Panc1 (cell line): ENCODE data around the gene ZDHHC11B. TPM values are rescaled to one million over a fixed set of nuclear protein-coding genes. Genes with fewer than 3 reads are reported as not detected.

Experiments used
- ATAC-seq: fragments of 200-7000 bp; cut with Tn5 transposase; 2 replicates; pipeline ENCODE4 v1.9.1; 2020; ENCODE audit warnings: mild to moderate bottlenecking, moderate library complexity
- BruUV-seq: library from RNA; stranded (reverse); fragments of 400-500 nt; replicated peaks from 2 replicates; lab custom pipeline; 2021; lab: Mats Ljungman, UMichigan
- CTCF ChIA-PET: fragments of 300-600 bp; sonication (Branson Sonifier 250); formaldehyde crosslinking; loops from one replicate; lab custom pipeline; 2022; ENCODE audit warnings: antibody characterized with exemption; lab: Charles Lee
- POLR2A ChIA-PET: fragments of 300-600 bp; sonication (Branson Sonifier 250); formaldehyde crosslinking; loops from one replicate; lab custom pipeline; 2022; ENCODE audit warnings: antibody characterized with exemption; lab: Charles Lee
- DNase-seq: peaks from one replicate; pipeline ENCODE4 v3.0.0-alpha.2; 2010; ENCODE audit warnings: low read depth, low spot score
- H3K27ac ChIP-seq: 2 replicates; pipeline ENCODE4 v1.5.1; 2011; ENCODE audit warnings: mild to moderate bottlenecking, low read length, inconsistent platforms
- H3K27me3 ChIP-seq: fragments of 200-500 bp; sonication (Bioruptor generic); 2 replicates; pipeline ENCODE4 v1.6.0; 2014; ENCODE audit warnings: low read length, inconsistent platforms; ENCODE audit not compliant: control insufficient read depth, insufficient read depth
- H3K36me3 ChIP-seq: fragments of 200-500 bp; sonication (Bioruptor generic); 2 replicates; pipeline ENCODE4 v1.5.1; 2014; ENCODE audit warnings: inconsistent platforms, mild to moderate bottlenecking, low read length, moderate library complexity; ENCODE audit not compliant: control insufficient read depth, insufficient read depth
- H3K4me1 ChIP-seq: 2 replicates; pipeline ENCODE4 v1.5.1; 2011; ENCODE audit warnings: inconsistent platforms, mild to moderate bottlenecking, low read length, moderate library complexity; ENCODE audit not compliant: control insufficient read depth, insufficient read depth
- H3K4me3 ChIP-seq, 2 experiments: 2 replicates each; pipeline ENCODE4 v1.5.1; 2011 to 2012; ENCODE audit warnings: low read depth in 2 of 2, low read length in 2 of 2, mild to moderate bottlenecking in 2 of 2, inconsistent platforms in 1 of 2, moderate library complexity in 1 of 2
- H3K9me3 ChIP-seq: fragments of 200-500 bp; sonication (Bioruptor generic); 2 replicates; pipeline ENCODE4 v1.5.1; 2014; ENCODE audit warnings: low read depth, mild to moderate bottlenecking, inconsistent platforms, low read length, moderate library complexity; ENCODE audit not compliant: control insufficient read depth, insufficient read depth
- CTCF ChIP-seq: fragments of 450-650 bp; IDR thresholded peaks from 2 replicates; pipeline ENCODE4 v1.5.1; 2017; ENCODE audit warnings: mild to moderate bottlenecking
- POLR2AphosphoS5 ChIP-seq: IDR thresholded peaks from 2 replicates; pipeline ENCODE4 v1.6.1; 2012; ENCODE audit warnings: mild to moderate bottlenecking, low read depth, low read length, moderate library complexity
- SIN3A ChIP-seq: IDR thresholded peaks from 2 replicates; pipeline ENCODE4 v1.6.1; 2012; ENCODE audit warnings: low read depth, mild to moderate bottlenecking, low read length, moderate library complexity, borderline replicate concordance; ENCODE audit not compliant: insufficient read depth
- TCF7L2 ChIP-seq: IDR thresholded peaks from 2 replicates; pipeline ENCODE4 v1.6.1; 2011; ENCODE audit warnings: mild to moderate bottlenecking, low read depth, low read length, inconsistent platforms
- in situ Hi-C: cut with HindIII; loops from 2 replicates; pipeline ENCODE4 v1.10.0; 2016; ENCODE audit warnings: low sequenced_read_pairs, low pct_unique_long_range_greater_than_20kb
- intact Hi-C: fragments of 100-400 bp; cut with micrococcal nuclease; formaldehyde crosslinking; loops from one replicate; pipeline ENCODE4 v1.10.0; 2022; ENCODE audit not compliant: unreplicated experiment
- total RNA-seq: library from RNA; stranded (reverse); gene quantifications from one replicate; pipeline ENCODE4 v1.2.1, GENCODE V29; 2021; ENCODE audit not compliant: unreplicated experiment
- TF ChIP-seq, protein P1 (sequence below), 2 experiments: IDR thresholded peaks; 2 replicates each; pipeline ENCODE4 v1.6.1; 2011 to 2012; ENCODE audit warnings: low read depth in 2 of 2, control low read depth in 1 of 2, low read length in 1 of 2, mild to moderate bottlenecking in 1 of 2, moderate library complexity in 1 of 2; ENCODE audit not compliant: insufficient read depth in 1 of 2

Gene ZDHHC11B
- total RNA-seq, 1 experiment from 2014 or later, result 1.4 TPM

DNA sequence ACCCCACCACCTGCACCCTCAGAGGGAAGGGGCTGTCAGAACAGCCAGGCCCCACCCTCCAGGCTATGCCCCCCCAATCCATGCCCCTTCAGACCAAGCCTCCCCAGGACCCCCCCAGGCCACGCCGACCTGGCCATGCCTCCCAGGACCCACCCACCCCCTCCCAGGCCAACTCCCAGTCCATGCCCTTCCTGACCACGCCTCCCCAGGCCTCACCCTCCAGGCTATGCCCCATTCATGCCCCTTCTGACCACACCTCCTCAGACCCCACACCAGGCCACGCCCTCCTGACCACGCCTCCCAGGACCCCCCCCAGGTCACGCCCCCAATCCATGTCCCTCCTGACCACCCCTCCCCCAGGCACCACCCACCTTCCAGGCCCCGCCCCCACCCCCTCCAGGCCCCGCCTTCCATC is 119.0 kb downstream of the ZDHHC11B start:
- H3K4me1 ChIP-seq, result peaks cover 17% of the 10 kb centered on the region

DNA sequence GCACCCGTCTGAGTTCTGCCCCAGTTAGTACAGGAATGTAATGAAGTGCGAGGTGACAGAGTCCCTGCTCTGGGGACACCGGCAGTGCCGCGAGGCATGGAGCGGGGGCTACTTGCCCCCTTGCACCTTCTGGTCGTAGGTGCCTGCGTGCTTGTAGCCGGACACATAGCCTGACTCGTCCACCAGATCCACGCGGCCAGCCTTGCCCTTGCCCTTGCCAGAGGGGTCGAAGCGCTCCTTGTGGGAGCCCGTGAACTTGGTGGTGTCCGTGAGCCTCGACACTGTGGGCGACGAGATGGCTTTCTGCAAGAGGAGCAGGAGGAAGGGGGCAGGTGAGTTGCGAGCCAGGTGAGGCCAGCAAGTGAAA is 119.6 kb downstream of the ZDHHC11B start:
- H3K4me1 ChIP-seq, result peaks cover 11% of the 10 kb centered on the region
- H3K9me3 ChIP-seq, result no peaks in the 10 kb centered on the region
- BruUV-seq, result no TSS peak
- POLR2A ChIA-PET, result no interaction called here
- no peak overlapping the region for H3K4me3 ChIP-seq
- in situ Hi-C loops (no loop called here), intact Hi-C loops (no loop called here)
- DNase-seq (no peak), ATAC-seq (no peak)
- H3K36me3 ChIP-seq, result no peaks in the 10 kb centered on the region; the same call in 1 of the 2 replicates
- no peaks in the 10 kb centered on the region for H3K27me3 ChIP-seq
- H3K27ac ChIP-seq, result no peak overlapping the region
- CTCF ChIA-PET, result no interaction called here
- TF ChIP-seq CTCF, result no peak
- TF ChIP-seq TCF7L2, result no peak
- no peak for TF ChIP-seq SIN3A
- TF ChIP-seq, protein P1, sequence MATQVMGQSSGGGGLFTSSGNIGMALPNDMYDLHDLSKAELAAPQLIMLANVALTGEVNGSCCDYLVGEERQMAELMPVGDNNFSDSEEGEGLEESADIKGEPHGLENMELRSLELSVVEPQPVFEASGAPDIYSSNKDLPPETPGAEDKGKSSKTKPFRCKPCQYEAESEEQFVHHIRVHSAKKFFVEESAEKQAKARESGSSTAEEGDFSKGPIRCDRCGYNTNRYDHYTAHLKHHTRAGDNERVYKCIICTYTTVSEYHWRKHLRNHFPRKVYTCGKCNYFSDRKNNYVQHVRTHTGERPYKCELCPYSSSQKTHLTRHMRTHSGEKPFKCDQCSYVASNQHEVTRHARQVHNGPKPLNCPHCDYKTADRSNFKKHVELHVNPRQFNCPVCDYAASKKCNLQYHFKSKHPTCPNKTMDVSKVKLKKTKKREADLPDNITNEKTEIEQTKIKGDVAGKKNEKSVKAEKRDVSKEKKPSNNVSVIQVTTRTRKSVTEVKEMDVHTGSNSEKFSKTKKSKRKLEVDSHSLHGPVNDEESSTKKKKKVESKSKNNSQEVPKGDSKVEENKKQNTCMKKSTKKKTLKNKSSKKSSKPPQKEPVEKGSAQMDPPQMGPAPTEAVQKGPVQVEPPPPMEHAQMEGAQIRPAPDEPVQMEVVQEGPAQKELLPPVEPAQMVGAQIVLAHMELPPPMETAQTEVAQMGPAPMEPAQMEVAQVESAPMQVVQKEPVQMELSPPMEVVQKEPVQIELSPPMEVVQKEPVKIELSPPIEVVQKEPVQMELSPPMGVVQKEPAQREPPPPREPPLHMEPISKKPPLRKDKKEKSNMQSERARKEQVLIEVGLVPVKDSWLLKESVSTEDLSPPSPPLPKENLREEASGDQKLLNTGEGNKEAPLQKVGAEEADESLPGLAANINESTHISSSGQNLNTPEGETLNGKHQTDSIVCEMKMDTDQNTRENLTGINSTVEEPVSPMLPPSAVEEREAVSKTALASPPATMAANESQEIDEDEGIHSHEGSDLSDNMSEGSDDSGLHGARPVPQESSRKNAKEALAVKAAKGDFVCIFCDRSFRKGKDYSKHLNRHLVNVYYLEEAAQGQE (IDR thresholded peaks at IDR 0.05; ENCODE audit: insufficient read depth in 1 of 2, low read depth in 2 of 2, low read length in 1 of 2), result no peak
- TF ChIP-seq POLR2AphosphoS5, result no peak

More for the DNA sequence above, 119.0 kb downstream of the ZDHHC11B start:
- no peak for ATAC-seq
- no peaks in the 10 kb centered on the region; the same call in 1 of the 2 replicates for H3K36me3 ChIP-seq
- no peaks in the 10 kb centered on the region for H3K27me3 ChIP-seq
- POLR2A ChIA-PET, result no interaction called here
- TF ChIP-seq, protein P1 (IDR thresholded peaks at IDR 0.05; ENCODE audit: insufficient read depth in 1 of 2, low read depth in 2 of 2, low read length in 1 of 2), result no peak
- no peak for TF ChIP-seq CTCF
- TF ChIP-seq SIN3A, result no peak
- TF ChIP-seq POLR2AphosphoS5, result no peak
- no peak for TF ChIP-seq TCF7L2
- no peak for DNase-seq
- no peaks in the 10 kb centered on the region for H3K9me3 ChIP-seq
- intact Hi-C loops (no loop called here), in situ Hi-C loops (no loop called here)
- no TSS peak for BruUV-seq
- no peak overlapping the region for H3K4me3 ChIP-seq
- CTCF ChIA-PET, result no interaction called here
- H3K27ac ChIP-seq, result no peak overlapping the region
